Right cardiac atrium (tissue), 5 donors: ENCODE data around the gene PKD1L1. TPM values are rescaled to one million over a fixed set of nuclear protein-coding genes. Genes with fewer than 3 reads are reported as not detected.
"Not testable (repeated sequence)": the region's sequence is repeated elsewhere in the genome, so short reads cannot be mapped to it uniquely, and the experiment has no call there.

Source experiments
- ATAC-seq, 2 donors: fragments of 200-7000 bp; cut with Tn5 transposase; one replicate each; pipeline versions ENCODE4 v1.8.0 to v1.9.1; 2020; ENCODE audit warnings: moderate library complexity in 2 of 2, mild to moderate bottlenecking in 1 of 2
- DNase-seq, 3 donors: peaks; one replicate each; pipeline ENCODE4 v3.0.0-alpha.2; 2020
- H3K27ac ChIP-seq: one replicate; pipeline ENCODE4 v1.5.1; 2013; ENCODE audit warnings: mild to moderate bottlenecking, low read length, control low read depth, moderate library complexity
- H3K27me3 ChIP-seq: one replicate; pipeline ENCODE4 v1.6.1; 2013; ENCODE audit not compliant: control insufficient read depth, insufficient read depth
- H3K4me1 ChIP-seq: one replicate; pipeline ENCODE4 v1.6.1; 2013; ENCODE audit warnings: low read length; ENCODE audit not compliant: control insufficient read depth, insufficient read depth
- H3K4me3 ChIP-seq: one replicate; pipeline ENCODE4 v1.5.1; 2013; ENCODE audit warnings: low read length, control low read depth
- H3K9me3 ChIP-seq: one replicate; pipeline ENCODE4 v1.6.1; 2013; ENCODE audit warnings: low read length; ENCODE audit not compliant: control insufficient read depth
- WGBS: extraction: QIAGEN DNeasy Blood & Tissue Kit; methylation state at CpG from one replicate; pipeline ENCODE4 v1.1.7; 2013; 5-methylcytosine and 5-hydroxymethylcytosine counted together
- intact Hi-C, 4 donors: fragments of 100-400 bp; cut with DNase I; formaldehyde crosslinking; loops; one replicate each; pipeline versions ENCODE4 v1.11.0 to v1.14.0; 2022 to 2023
- polyA plus RNA-seq: library from polyadenylated mRNA; stranded (reverse); fragments of 200-250 nt; gene quantifications from one replicate; pipeline ENCODE4 v1.2.3, GENCODE V29; 2013
- total RNA-seq, 4 donors: library from RNA; stranded (reverse); fragmentation: NEBNext Ultra II Directional; extraction: Animal tissue kit (Norgen Biotek cat#: 25700); gene quantifications; one replicate each; pipeline ENCODE4 v1.2.1, GENCODE V29; 2021
- donor health status: healthy with polysubstance abuse.
- donor health status: DM: no; HTN: yes; CAD: no.
- donor health status: DM: no; HTN: no; CAD: no.
- donor health status: DM: no; HTN: yes; CAD: no; lungs with severe emphysema.
- donor health status: DM: yes; HTN: yes; CAD: no.

PKD1L1 gene
- total and polyA plus RNA-seq, 5 donors, result 0.79 to 1.5 (median 0.82) TPM

DNA sequence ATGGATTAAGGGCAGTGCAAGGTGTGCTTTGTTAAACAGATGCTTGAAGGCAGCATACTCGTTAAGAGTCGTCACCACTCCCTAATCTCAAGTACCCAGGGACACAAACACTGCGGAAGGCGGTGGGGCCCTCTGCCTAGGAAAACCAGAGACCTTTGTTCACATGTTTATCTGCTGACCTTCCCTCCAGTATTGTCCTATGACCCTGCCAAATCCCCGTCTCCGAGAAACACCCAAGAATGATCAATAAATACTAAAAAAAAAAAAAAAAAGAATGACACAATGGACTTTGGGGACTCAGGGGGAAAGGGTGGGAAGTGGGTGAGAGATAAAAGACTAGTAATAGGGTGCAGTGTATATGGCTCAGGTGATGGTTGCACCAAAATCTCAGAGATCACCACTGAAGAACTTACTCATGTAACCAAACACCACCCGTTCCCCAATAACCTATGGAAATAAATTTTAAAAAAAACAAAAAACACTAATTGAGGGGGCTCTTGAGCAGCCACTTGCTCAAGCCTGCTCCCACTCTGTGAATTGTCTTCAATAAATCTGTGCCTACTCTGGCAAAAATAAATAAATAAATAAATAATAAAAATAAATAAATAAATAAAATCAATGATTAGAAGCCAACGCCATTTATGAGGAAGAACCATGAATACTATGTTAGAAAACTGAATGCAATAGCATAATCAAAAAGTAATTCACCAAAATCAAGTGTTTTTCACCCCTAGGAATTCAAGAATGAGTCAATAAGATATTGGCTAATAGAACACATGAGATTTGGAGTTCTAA, 25.0 kb downstream of the PKD1L1 start:
- ATAC-seq, H3K27ac ChIP-seq, H3K9me3 ChIP-seq, H3K4me1 ChIP-seq, H3K4me3 ChIP-seq, DNase-seq, intact Hi-C loops, H3K27me3 ChIP-seq: not testable (repeated sequence)
- WGBS, result 75% methylated on average over 8 of the region's 8 CpGs

- intact Hi-C loops, H3K4me3 ChIP-seq, H3K27me3 ChIP-seq, DNase-seq, H3K9me3 ChIP-seq, H3K27ac ChIP-seq, H3K4me1 ChIP-seq, ATAC-seq: not testable (repeated sequence)
- 80% methylated on average over 1 of the region's 1 CpG for WGBS
Observed at GRCh38 chr7:47916514-47916913, 31.8 kb downstream of the PKD1L1 start.

GRCh38 chr7:47915616-47915976, 32.7 kb downstream of the PKD1L1 start:
- ATAC-seq, result no peak
- intact Hi-C loops, result no loop called here
- H3K9me3 ChIP-seq, result no peaks in the 10 kb centered on the region
- peaks cover 2% of the 10 kb centered on the region for H3K4me1 ChIP-seq
- 84% methylated on average over 2 of the region's 2 CpGs for WGBS
- no peak for DNase-seq
- H3K27me3 ChIP-seq, result no peaks in the 10 kb centered on the region
- H3K4me3 ChIP-seq, result no peak overlapping the region
- H3K27ac ChIP-seq, result no peak overlapping the region

GRCh38 chr7:47914717-47915615, 33.3 kb downstream of the PKD1L1 start:
- Histone ChIP-seq H3K4me1 (peaks cover 2% of the 10 kb centered on the region), H3K27ac (no peak overlapping the region), H3K9me3 (no peaks in the 10 kb centered on the region), H3K27me3 (no peaks in the 10 kb centered on the region), H3K4me3 (no peak overlapping the region)
- DNase-seq (no peak), ATAC-seq (no peak)
- intact Hi-C loops, result no loop called here
- 61% methylated on average over 5 of the region's 5 CpGs for WGBS

GRCh38 chr7:47912332-47912731, 35.9 kb downstream of the PKD1L1 start:
- WGBS, result 93% methylated on average over 6 of the region's 6 CpGs

DNA sequence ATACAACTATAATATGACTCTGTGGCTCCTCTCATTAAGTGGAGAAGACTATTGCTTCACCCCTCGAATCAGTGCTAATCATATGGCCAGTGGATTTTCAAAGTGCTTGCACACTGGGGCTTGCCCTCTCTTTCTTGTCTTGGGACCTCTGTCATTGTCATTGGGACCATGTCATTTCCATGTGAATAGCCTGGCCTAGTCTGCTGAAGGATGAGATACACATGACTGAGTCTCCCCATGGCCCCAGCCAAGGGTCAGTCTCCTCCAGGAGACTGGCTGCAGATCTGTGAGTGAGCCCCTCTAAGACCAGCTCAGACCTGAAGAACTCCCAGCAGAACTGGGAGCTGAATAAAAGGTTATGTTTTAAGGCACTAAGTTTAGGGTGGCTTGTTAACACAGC, 39.5 kb downstream of the PKD1L1 start:
- no peaks in the 10 kb centered on the region for H3K9me3 ChIP-seq
- ATAC-seq (no peak), DNase-seq (no peak)
- H3K27me3 ChIP-seq, result no peaks in the 10 kb centered on the region
- no peaks in the 10 kb centered on the region for H3K4me1 ChIP-seq
- intact Hi-C loops, result no loop called here
- no peak overlapping the region for H3K27ac ChIP-seq
- H3K4me3 ChIP-seq, result no peak overlapping the region
- 59% methylated on average over 1 of the region's 1 CpG for WGBS

More at GRCh38 chr7:47912332-47912731, 35.9 kb downstream of the PKD1L1 start:
- intact Hi-C loops, result no loop called here
- Histone ChIP-seq H3K9me3 (no peaks in the 10 kb centered on the region), H3K27ac (no peak overlapping the region), H3K4me3 (no peak overlapping the region), H3K27me3 (no peaks in the 10 kb centered on the region), H3K4me1 (peaks cover 2% of the 10 kb centered on the region)
- DNase-seq, result no peak
- ATAC-seq, result no peak

- H3K27ac ChIP-seq, result no peak overlapping the region
- WGBS, result 81% methylated on average over 9 of the region's 9 CpGs
Observed at GRCh38 chr7:47907981-47908616, 40.2 kb downstream of the PKD1L1 start.

GRCh38 chr7:47906883-47907282, 41.4 kb downstream of the PKD1L1 start:
- WGBS, result 94% methylated on average over 3 of the region's 3 CpGs
- Histone ChIP-seq H3K4me1 (no peaks in the 10 kb centered on the region), H3K27ac (no peak overlapping the region), H3K27me3 (no peaks in the 10 kb centered on the region), H3K4me3 (no peak overlapping the region), H3K9me3 (no peaks in the 10 kb centered on the region)
- intact Hi-C loops, result no loop called here
- DNase-seq, result no peak
- ATAC-seq, result no peak

More at GRCh38 chr7:47907981-47908616, 40.2 kb downstream of the PKD1L1 start:
- Histone ChIP-seq H3K27me3 (no peaks in the 10 kb centered on the region), H3K9me3 (no peaks in the 10 kb centered on the region), H3K4me3 (no peak overlapping the region), H3K4me1 (no peaks in the 10 kb centered on the region)
- intact Hi-C loops, result no loop called here
- DNase-seq (no peak), ATAC-seq (no peak)

GRCh38 chr7:47905076-47905920, 43.0 kb downstream of the PKD1L1 start:
- 72% methylated on average over 10 of the region's 10 CpGs for WGBS
- ATAC-seq, result no peak
- intact Hi-C loops, result no loop called here
- H3K4me1 ChIP-seq, result no peaks in the 10 kb centered on the region
- no peak overlapping the region for H3K4me3 ChIP-seq
- H3K27me3 ChIP-seq, result no peaks in the 10 kb centered on the region
- no peak overlapping the region for H3K27ac ChIP-seq
- no peak for DNase-seq
- H3K9me3 ChIP-seq, result no peaks in the 10 kb centered on the region

DNA sequence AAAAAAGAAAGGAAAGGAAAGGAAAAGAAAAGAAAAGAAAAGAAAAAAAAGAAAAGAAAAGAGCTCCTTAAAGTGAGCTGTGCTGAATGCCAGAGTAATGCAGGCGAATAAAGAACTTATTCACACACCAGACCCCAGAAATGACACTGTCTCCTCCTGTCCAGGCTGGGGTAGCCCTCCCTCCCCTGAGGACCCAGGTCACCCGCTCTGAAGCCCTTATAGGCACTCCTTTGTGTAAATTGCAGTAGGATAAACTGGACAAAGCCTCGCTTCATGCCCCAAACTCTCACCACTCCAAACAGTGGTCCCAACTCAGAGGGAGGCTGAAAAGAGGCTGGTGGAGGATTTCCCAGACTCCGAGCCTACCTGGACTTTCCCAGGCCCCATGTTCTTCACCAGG, 46.3 kb downstream of the PKD1L1 start:
- Histone ChIP-seq H3K27ac (no peak overlapping the region), H3K4me1 (no peaks in the 10 kb centered on the region), H3K27me3 (no peaks in the 10 kb centered on the region), H3K4me3 (no peak overlapping the region), H3K9me3 (no peaks in the 10 kb centered on the region)
- intact Hi-C loops, result no loop called here
- DNase-seq (no peak), ATAC-seq (no peak)
- 88% methylated on average over 4 of the region's 4 CpGs for WGBS
